ENCODE results near the gene ARID4B.

GRCh38 chr1:235139315-235139714 is 188.7 kb downstream of the ARID4B start:
- TF ChIP-seq EZH2 (IDR thresholded peaks at IDR 0.05; ENCODE audit: borderline replicate concordance, low read length) (no peak), CTCF (conservative IDR thresholded peaks at IDR 0.05 in 1 of 2, IDR thresholded peaks at IDR 0.05 in 1 of 2; ENCODE audit: extremely low read depth in 1 of 2, insufficient read depth in 1 of 2, low read depth in 1 of 2, low read length in 2 of 2) (no peak)

Data from mammary epithelial cell (primary cell).